KMS-11 (cell line): ENCODE data around the gene TANGO6.

ENCODE experiments used
- H2AFZ ChIP-seq: fragments of 200-600 bp; sonication (generic); 2 replicates; pipeline ENCODE4 v1.6.1; 2016; ENCODE audit warnings: antibody characterized with exemption, mixed run types, low read depth
- H3K27ac ChIP-seq: fragments of 200-600 bp; sonication (generic); 2 replicates; pipeline ENCODE4 v1.6.1; 2016; ENCODE audit warnings: mild to moderate bottlenecking, mixed run types
- H3K27me3 ChIP-seq: fragments of 200-600 bp; sonication (generic); 2 replicates; pipeline ENCODE4 v1.6.1; 2017; ENCODE audit warnings: mild to moderate bottlenecking, low read depth, mixed run types, moderate library complexity; ENCODE audit not compliant: insufficient read depth
- H3K36me3 ChIP-seq: fragments of 200-600 bp; sonication (generic); 2 replicates; pipeline ENCODE4 v1.6.1; 2017; ENCODE audit warnings: mild to moderate bottlenecking, mixed run types; ENCODE audit not compliant: insufficient read depth
- H3K4me1 ChIP-seq: fragments of 200-600 bp; sonication (generic); 2 replicates; pipeline ENCODE4 v1.6.1; 2016; ENCODE audit warnings: mild to moderate bottlenecking, low read depth, mixed run types; ENCODE audit not compliant: poor library complexity, severe bottlenecking
- H3K4me2 ChIP-seq: fragments of 200-600 bp; sonication (generic); 2 replicates; pipeline ENCODE4 v1.7.0; 2016; ENCODE audit warnings: mild to moderate bottlenecking, mixed run types
- H3K4me3 ChIP-seq: fragments of 200-600 bp; sonication (generic); IDR thresholded peaks from 2 replicates; pipeline ENCODE4 v1.6.1; 2017; ENCODE audit warnings: low read depth, low read length, mixed read lengths; ENCODE audit not compliant: insufficient read depth
- H3K79me2 ChIP-seq: fragments of 200-600 bp; sonication (generic); 2 replicates; pipeline ENCODE4 v1.6.1; 2016; ENCODE audit warnings: low read depth, mixed run types; ENCODE audit not compliant: insufficient read depth
- H3K9ac ChIP-seq: fragments of 200-600 bp; sonication (generic); 2 replicates; pipeline ENCODE4 v1.6.1; 2016; ENCODE audit warnings: mild to moderate bottlenecking, mixed run types
- H4K20me1 ChIP-seq: fragments of 200-600 bp; sonication (generic); 2 replicates; pipeline ENCODE4 v1.6.1; 2016; ENCODE audit warnings: mild to moderate bottlenecking, mixed run types; ENCODE audit not compliant: insufficient read depth
- CTCF ChIP-seq: fragments of 200-600 bp; sonication (generic); conservative IDR thresholded peaks from 2 replicates; pipeline ENCODE4 v1.6.1; 2017; ENCODE audit warnings: low read depth, mild to moderate bottlenecking, antibody characterized with exemption, low read length, moderate library complexity, mixed read lengths

Gene TANGO6

DNA sequence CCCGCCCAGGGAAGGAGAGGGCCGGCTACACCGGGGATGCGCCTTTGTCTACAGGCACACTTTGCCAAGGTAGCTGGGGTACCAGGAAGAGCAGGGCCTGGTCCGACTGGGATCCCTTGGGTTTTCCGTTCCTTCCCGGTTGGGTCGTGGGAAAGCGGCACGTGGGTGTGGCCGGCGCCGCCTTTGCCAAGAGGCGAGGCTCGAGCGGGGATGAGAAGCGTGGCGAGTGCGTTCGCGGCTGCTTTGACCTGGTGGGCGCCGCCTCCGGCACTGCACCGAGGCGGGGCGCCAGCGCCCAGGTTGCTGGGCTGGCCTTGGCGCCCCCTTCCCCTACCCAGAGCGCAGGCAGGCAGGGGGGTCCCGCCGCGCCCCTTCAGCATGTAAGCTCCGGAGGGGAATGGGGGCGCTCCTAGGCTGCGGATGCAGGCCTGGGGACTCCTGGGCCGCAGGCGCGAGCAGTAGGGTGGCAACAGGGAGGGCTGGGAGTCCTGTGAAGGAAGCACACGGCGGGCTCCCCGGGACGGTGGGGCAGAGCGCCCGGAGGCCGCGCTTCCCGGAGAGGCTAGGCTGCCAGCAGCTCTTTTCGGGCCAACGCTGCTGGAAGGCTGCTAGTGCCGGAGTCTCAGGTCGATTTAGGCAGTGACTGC is 264.1 kb downstream of the TANGO6 start:
- Histone ChIP-seq H3K79me2 (no peaks in the 10 kb centered on the region), H3K4me1 (peaks cover 12% of the 10 kb centered on the region), H3K27me3 (no peaks in the 10 kb centered on the region), H3K36me3 (no peaks in the 10 kb centered on the region), H3K4me3 (no peak overlapping the region), H2AFZ (no peak overlapping the region), H3K27ac (no peak overlapping the region), H3K9ac (no peak overlapping the region), H4K20me1 (no peaks in the 10 kb centered on the region), H3K4me2 (no peak overlapping the region)
- TF ChIP-seq CTCF: no peak

DNA sequence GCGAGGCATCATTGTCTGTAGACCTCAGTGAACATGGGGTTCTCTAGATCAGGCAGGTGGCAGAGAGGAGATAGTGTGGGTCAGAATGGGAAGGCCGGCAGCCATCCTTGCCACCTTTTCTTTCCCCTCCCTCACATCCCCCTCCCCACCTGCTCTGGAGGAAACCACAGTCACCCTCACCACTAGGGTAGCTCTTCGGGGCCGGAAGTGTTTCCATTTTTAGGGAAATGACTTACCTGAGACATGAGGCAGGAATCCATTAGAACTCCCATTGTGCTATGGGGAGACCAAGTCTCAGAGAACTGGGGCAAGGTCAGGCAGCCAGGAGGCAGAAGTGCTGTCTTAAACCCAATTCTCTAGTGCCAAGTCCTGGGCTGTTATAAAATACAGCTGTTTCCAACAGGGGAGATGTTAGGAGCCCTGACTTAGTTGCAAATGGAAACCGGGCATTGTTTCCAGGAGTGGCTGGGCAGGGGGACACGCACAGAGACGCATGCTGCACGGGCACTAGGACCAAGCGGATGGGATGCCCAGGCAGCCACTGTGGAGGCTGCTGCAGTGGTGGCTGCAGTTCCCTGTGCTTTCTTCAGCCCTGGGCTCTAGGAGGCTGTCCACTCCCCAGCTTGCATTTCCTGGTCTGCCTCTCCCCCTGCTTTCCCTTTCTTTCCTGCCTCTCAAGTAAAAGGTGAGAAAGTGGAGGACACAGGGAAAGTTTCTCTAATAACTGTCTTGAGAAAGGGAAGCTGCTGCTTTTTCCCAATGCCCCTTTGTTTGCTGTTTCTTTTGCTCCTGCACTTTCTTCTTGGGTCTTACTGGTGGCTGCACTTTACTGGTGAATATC is 265.0 kb downstream of the TANGO6 start:
- no peaks in the 10 kb centered on the region for H4K20me1 ChIP-seq
- no peak overlapping the region for H3K9ac ChIP-seq
- H2AFZ ChIP-seq: no peak overlapping the region
- H3K27me3 ChIP-seq: no peaks in the 10 kb centered on the region
- no peak overlapping the region for H3K4me3 ChIP-seq
- H3K79me2 ChIP-seq: no peaks in the 10 kb centered on the region
- peaks cover 15% of the 10 kb centered on the region for H3K4me1 ChIP-seq
- H3K4me2 ChIP-seq: no peak overlapping the region
- no peak overlapping the region for H3K27ac ChIP-seq
- no peaks in the 10 kb centered on the region for H3K36me3 ChIP-seq
- TF ChIP-seq CTCF: no peak

GRCh38 chr16:69108905-69109252 is 265.5 kb downstream of the TANGO6 start:
- H3K36me3 ChIP-seq: no peaks in the 10 kb centered on the region
- H3K27ac ChIP-seq: no peak overlapping the region
- no peak overlapping the region for H3K4me3 ChIP-seq
- no peak overlapping the region for H3K9ac ChIP-seq
- no peak for TF ChIP-seq CTCF
- no peaks in the 10 kb centered on the region for H3K27me3 ChIP-seq
- no peaks in the 10 kb centered on the region for H3K79me2 ChIP-seq
- no peak overlapping the region for H3K4me2 ChIP-seq
- no peaks in the 10 kb centered on the region for H4K20me1 ChIP-seq
- H3K4me1 ChIP-seq: peaks cover 15% of the 10 kb centered on the region
- no peak overlapping the region for H2AFZ ChIP-seq

GRCh38 chr16:69109486-69110270 is 266.3 kb downstream of the TANGO6 start:
- Histone ChIP-seq H3K27ac (no peak overlapping the region), H3K36me3 (no peaks in the 10 kb centered on the region), H3K79me2 (no peaks in the 10 kb centered on the region), H3K9ac (no peak overlapping the region), H3K27me3 (no peaks in the 10 kb centered on the region), H3K4me3 (no peak overlapping the region), H3K4me2 (no peak overlapping the region), H2AFZ (no peak overlapping the region), H4K20me1 (no peaks in the 10 kb centered on the region), H3K4me1 (peaks cover 15% of the 10 kb centered on the region)
- no peak for TF ChIP-seq CTCF
